ENCODE results near the gene COL20A1. TPM values are rescaled to one million over a fixed set of nuclear protein-coding genes. Genes with fewer than 3 reads are reported as not detected.
A peak's percentile ranks its signal among the peaks of the same experiment; 100 is the strongest.

COL20A1 gene
- total and polyA plus RNA-seq, 2 of the 13 experiments (the other 11 are each of a cell fraction or from before 2014, with no cell fraction given): not detected

DNA sequence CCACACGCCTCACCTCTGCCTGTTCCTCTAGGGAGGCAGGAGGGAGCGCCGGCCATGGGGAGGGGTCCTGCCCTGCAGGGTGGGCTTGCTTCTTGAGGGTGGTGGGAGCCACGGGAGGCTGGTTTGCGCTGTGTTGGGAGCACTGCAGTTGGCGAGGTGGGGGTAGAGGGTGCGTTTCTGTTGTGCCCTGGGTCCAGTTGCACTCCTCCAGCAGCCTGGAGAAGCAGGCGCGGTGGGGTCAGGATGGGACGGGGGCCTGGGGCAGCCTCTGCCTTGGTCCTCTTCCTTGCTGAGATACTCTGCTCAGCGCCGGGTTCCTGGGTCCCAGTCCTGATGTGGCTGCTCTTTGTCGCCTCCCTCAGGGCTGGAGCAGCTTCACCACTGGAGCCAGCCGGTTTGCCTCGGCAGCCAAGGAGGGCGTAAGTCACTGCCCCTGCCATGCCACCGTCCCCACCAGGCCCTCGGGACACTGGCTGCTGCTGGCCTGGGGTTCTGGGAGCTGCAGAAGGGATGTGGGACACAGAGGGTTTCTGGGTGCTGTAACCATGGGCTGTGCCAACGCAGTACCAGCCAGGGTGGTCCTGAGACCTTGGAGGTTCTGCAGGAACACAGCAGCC lies 11.9 kb upstream of the COL20A1 start (continued):
- TF ChIP-seq, protein P1, sequence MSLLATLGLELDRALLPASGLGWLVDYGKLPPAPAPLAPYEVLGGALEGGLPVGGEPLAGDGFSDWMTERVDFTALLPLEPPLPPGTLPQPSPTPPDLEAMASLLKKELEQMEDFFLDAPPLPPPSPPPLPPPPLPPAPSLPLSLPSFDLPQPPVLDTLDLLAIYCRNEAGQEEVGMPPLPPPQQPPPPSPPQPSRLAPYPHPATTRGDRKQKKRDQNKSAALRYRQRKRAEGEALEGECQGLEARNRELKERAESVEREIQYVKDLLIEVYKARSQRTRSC (CRISPR knock-in tag; IDR thresholded peaks at IDR 0.05; ENCODE audit: low read depth): no peak
- TF ChIP-seq, protein P2, sequence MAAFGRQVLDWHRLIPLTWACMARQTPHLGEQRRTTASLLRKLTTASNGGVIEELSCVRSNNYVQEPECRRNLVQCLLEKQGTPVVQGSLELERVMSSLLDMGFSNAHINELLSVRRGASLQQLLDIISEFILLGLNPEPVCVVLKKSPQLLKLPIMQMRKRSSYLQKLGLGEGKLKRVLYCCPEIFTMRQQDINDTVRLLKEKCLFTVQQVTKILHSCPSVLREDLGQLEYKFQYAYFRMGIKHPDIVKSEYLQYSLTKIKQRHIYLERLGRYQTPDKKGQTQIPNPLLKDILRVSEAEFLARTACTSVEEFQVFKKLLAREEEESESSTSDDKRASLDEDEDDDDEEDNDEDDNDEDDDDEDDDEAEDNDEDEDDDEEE (CRISPR knock-in tag; IDR thresholded peaks at IDR 0.05): no peak
- TF ChIP-seq ZNF354B (CRISPR knock-in tag; IDR thresholded peaks at IDR 0.05) (no peak), ZNF263 (CRISPR knock-in tag; IDR thresholded peaks at IDR 0.05) (0 out of 2 replicates have a peak, but pooled peaks have one; percentile 52), ZSCAN9 (CRISPR knock-in tag; IDR thresholded peaks at IDR 0.05; ENCODE audit: borderline replicate concordance) (no peak), HES4 (CRISPR knock-in tag; IDR thresholded peaks at IDR 0.05; ENCODE audit: borderline replicate concordance) (0 out of 2 replicates have a peak, but pooled peaks have one; percentile 34), RARG (CRISPR knock-in tag; IDR thresholded peaks at IDR 0.05; ENCODE audit: low read depth) (no peak), KAT2B (IDR thresholded peaks at IDR 0.05; ENCODE audit: borderline replicate concordance, low read depth, low read length) (no peak), ZNF17 (CRISPR knock-in tag; IDR thresholded peaks at IDR 0.05) (no peak), PREB (CRISPR knock-in tag; IDR thresholded peaks at IDR 0.05) (no peak), MED13 (CRISPR knock-in tag; IDR thresholded peaks at IDR 0.05) (no peak), ZNF576 (CRISPR knock-in tag; IDR thresholded peaks at IDR 0.05) (no peak), SRY (CRISPR knock-in tag; IDR thresholded peaks at IDR 0.05) (no peak), RFX3 (CRISPR knock-in tag; IDR thresholded peaks at IDR 0.05) (no peak), HMG20A (CRISPR knock-in tag; IDR thresholded peaks at IDR 0.05; ENCODE audit: borderline replicate concordance) (no peak), ZNF674 (CRISPR knock-in tag; IDR thresholded peaks at IDR 0.05; ENCODE audit: low read depth) (no peak), MED8 (CRISPR knock-in tag; IDR thresholded peaks at IDR 0.05; ENCODE audit: insufficient replicate concordance) (no peak), POLR2A (IDR thresholded peaks at IDR 0.05; ENCODE audit: insufficient read depth in 1 of 2, low read depth in 2 of 2, low read length in 2 of 2) (peak in 1 of 2 experiments; percentile 49; a peak in 2 of 4 replicates), GMEB2 (CRISPR knock-in tag; IDR thresholded peaks at IDR 0.05; ENCODE audit: low read depth) (no peak), ZNF350 (CRISPR knock-in tag; IDR thresholded peaks at IDR 0.05; ENCODE audit: borderline replicate concordance, low read depth) (no peak), EP300 (IDR thresholded peaks at IDR 0.05; ENCODE audit: low read depth in 2 of 2, low read length in 2 of 2) (no peak), EP300 (CRISPR knock-in tag; IDR thresholded peaks at IDR 0.05; ENCODE audit: borderline replicate concordance) (0 out of 2 replicates have a peak, but pooled peaks have one; percentile 19), EZH2 (conservative IDR thresholded peaks at IDR 0.05; ENCODE audit: low read depth, low read length) (no peak), ATF4 (CRISPR knock-in tag; IDR thresholded peaks at IDR 0.05) (no peak)
